VCaP (cell line): ENCODE data around the gene HNRNPF.

Experiments used
- H3K27ac ChIP-seq: fragments of 450-650 bp; 2 replicates; pipeline ENCODE4 v1.5.1; 2017
- CTCF ChIP-seq: fragments of 450-650 bp; conservative IDR thresholded peaks from 2 replicates; pipeline ENCODE4 v1.5.1; 2017; ENCODE audit warnings: mild to moderate bottlenecking, moderate library complexity

Gene HNRNPF

GRCh38 chr10:43417950-43418768 is 9.2 kb upstream of the HNRNPF start:
- no peak overlapping the region for H3K27ac ChIP-seq
- TF ChIP-seq CTCF = no peak

- no peak for TF ChIP-seq CTCF
These were observed 6.6 kb upstream of the HNRNPF start for GRCh38 chr10:43415544-43415943.

GRCh38 chr10:43411536-43411935 is 2.5 kb upstream of the HNRNPF start:
- TF ChIP-seq CTCF = no peak
- no peak overlapping the region for H3K27ac ChIP-seq

More at GRCh38 chr10:43415544-43415943, 6.6 kb upstream of the HNRNPF start:
- no peak overlapping the region for H3K27ac ChIP-seq

- peak overlapping the region; percentile 98 for H3K27ac ChIP-seq
- TF ChIP-seq CTCF = no peak
These were observed 1.4 kb upstream of the HNRNPF start for GRCh38 chr10:43410345-43410744.

GRCh38 chr10:43409385-43410109 is 561 bp upstream of the HNRNPF start:
- H3K27ac ChIP-seq = peak overlapping the region; percentile 98
- no peak for TF ChIP-seq CTCF

GRCh38 chr10:43408331-43408709 is 666 bp downstream of the HNRNPF start:
- peak overlapping the region; percentile 98 for H3K27ac ChIP-seq
- 0 out of 2 replicates have a peak, but pooled peaks have one; percentile 4 for TF ChIP-seq CTCF

- peak; percentile 55 for TF ChIP-seq CTCF
- H3K27ac ChIP-seq = peak overlapping the region; percentile 98
These were observed 1.2 kb downstream of the HNRNPF start for GRCh38 chr10:43407576-43408330.
